ENCODE results near the gene MMAA.

MMAA gene

DNA sequence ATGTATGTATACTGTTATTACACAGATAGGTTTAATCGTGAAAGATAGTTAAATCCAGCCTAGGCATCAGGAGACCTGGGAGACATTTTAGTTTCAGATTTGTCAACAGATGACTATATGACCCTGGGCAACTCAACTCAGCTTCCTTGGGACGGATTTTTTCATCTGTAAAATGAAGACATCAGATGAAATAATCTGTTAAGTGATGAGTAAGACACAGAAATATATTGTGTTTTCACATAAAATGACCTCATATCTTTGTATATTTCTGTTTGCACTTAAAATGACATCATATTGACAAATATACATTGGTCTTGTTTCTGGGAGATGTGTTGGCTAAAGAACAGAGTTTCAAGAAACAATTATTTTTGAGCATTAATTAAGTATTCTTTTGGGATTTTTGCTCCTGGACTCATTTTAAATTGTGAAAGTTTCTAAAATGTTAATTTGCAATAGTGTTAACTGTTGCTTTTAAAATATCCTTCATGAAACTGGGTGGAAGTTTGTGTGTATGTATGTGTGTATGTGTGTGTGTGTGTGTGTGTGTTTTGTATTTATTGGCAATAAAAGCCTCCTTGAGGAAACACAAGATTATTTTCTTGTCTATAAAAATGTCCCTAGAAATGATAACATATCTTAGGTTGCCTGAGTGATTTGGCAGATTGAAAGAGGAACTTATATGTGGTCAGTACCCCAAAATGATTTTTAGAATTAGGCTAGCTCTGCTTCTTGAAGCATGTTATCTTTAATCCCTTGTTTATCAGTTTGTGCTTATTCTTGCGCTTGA lies 29.1 kb upstream of the MMAA start:
- no peaks in the 10 kb centered on the region for H3K4me1 ChIP-seq (ENCODE audit: control insufficient read depth in 1 of 2, insufficient read depth in 1 of 2, low read depth in 1 of 2, low read length in 1 of 2)
- no peaks in the 10 kb centered on the region for H3K36me3 ChIP-seq
- H3K27ac ChIP-seq: no peak overlapping the region
- no peak overlapping the region for H3K4me3 ChIP-seq (ENCODE audit: low read depth in 1 of 2, low read length in 1 of 2)
- no peaks in the 10 kb centered on the region for H3K27me3 ChIP-seq
- no peaks in the 10 kb centered on the region for H3K9me3 ChIP-seq
- TF ChIP-seq, protein P1, sequence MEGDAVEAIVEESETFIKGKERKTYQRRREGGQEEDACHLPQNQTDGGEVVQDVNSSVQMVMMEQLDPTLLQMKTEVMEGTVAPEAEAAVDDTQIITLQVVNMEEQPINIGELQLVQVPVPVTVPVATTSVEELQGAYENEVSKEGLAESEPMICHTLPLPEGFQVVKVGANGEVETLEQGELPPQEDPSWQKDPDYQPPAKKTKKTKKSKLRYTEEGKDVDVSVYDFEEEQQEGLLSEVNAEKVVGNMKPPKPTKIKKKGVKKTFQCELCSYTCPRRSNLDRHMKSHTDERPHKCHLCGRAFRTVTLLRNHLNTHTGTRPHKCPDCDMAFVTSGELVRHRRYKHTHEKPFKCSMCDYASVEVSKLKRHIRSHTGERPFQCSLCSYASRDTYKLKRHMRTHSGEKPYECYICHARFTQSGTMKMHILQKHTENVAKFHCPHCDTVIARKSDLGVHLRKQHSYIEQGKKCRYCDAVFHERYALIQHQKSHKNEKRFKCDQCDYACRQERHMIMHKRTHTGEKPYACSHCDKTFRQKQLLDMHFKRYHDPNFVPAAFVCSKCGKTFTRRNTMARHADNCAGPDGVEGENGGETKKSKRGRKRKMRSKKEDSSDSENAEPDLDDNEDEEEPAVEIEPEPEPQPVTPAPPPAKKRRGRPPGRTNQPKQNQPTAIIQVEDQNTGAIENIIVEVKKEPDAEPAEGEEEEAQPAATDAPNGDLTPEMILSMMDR (IDR thresholded peaks at IDR 0.05): no peak

- no peaks in the 10 kb centered on the region for H3K36me3 ChIP-seq
- no peak overlapping the region for H3K27ac ChIP-seq
- TF ChIP-seq, protein P1 (IDR thresholded peaks at IDR 0.05): no peak
- no peaks in the 10 kb centered on the region for H3K9me3 ChIP-seq
- H3K4me3 ChIP-seq (ENCODE audit: low read depth in 1 of 2, low read length in 1 of 2): no peak overlapping the region
- no peaks in the 10 kb centered on the region for H3K27me3 ChIP-seq
- H3K4me1 ChIP-seq (ENCODE audit: control insufficient read depth in 1 of 2, insufficient read depth in 1 of 2, low read depth in 1 of 2, low read length in 1 of 2): no peaks in the 10 kb centered on the region
Observed at GRCh38 chr4:145602129-145602760, 16.9 kb upstream of the MMAA start.

DNA sequence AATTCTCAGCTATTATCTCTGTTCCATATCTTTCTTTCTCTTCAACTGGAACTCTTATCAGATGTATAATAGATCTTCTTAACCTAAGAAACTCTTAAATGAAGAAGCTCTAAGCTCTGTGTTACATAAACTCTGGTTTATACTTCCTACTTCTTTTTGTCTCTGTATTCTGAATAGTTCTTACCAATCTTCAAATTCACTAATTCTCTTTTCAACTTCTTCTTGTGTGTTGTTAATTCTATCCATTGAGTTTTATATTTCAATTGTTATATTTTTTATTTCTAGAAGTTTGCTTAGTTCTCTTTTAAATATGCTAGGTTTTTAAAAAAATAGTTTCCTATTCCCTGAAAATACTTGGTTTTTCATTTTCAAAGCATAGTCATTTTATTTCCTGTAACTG lies 13.2 kb upstream of the MMAA start:
- H3K9me3 ChIP-seq: no peaks in the 10 kb centered on the region
- H3K27me3 ChIP-seq: no peaks in the 10 kb centered on the region
- no peak overlapping the region for H3K4me3 ChIP-seq (ENCODE audit: low read depth in 1 of 2, low read length in 1 of 2)
- no peaks in the 10 kb centered on the region for H3K4me1 ChIP-seq (ENCODE audit: control insufficient read depth in 1 of 2, insufficient read depth in 1 of 2, low read depth in 1 of 2, low read length in 1 of 2)
- TF ChIP-seq, protein P1 (IDR thresholded peaks at IDR 0.05): no peak
- no peak overlapping the region for H3K27ac ChIP-seq
- no peaks in the 10 kb centered on the region for H3K36me3 ChIP-seq

GRCh38 chr4:145609481-145610427 lies 9.4 kb upstream of the MMAA start:
- H3K4me3 ChIP-seq (ENCODE audit: low read depth in 1 of 2, low read length in 1 of 2): no peak overlapping the region
- TF ChIP-seq, protein P1 (IDR thresholded peaks at IDR 0.05): no peak
- no peak overlapping the region for H3K27ac ChIP-seq
- H3K27me3 ChIP-seq: no peaks in the 10 kb centered on the region
- H3K9me3 ChIP-seq: no peaks in the 10 kb centered on the region
- H3K36me3 ChIP-seq: no peaks in the 10 kb centered on the region
- peaks cover 0 to 6% of the 10 kb centered on the region in 2 experiments for H3K4me1 ChIP-seq (ENCODE audit: control insufficient read depth in 1 of 2, insufficient read depth in 1 of 2, low read depth in 1 of 2, low read length in 1 of 2)

DNA sequence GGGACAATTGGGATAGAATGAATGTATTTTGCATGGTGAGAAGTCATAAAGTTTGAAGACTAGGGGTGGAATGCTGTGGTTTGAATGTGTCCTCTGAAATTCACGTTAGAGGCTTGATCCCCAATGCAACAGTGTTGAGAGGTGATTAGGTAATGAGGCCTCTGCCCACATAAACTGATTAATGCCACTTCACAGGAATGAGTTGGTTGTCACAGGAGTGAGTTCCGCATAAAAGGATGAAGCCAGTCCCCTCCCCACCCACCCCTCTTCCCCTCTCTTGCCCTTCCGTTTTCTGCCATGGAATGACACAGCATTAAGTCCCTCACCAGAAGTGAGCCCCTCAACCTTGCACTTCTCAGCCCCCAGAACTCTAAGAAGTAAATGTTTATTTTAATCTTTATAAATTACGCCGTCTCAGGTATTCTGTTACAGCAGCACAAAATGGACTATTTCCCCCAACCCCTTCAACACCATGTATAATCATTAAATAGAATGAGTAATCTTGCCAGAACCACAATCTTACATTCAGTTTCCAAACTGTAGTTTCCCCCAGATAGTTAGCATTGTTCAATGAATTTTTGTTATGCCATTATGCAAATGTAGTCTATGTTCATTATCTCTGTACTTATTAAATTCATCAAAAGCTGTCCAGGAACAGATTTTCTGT lies 5.5 kb upstream of the MMAA start:
- TF ChIP-seq, protein P1 (IDR thresholded peaks at IDR 0.05): no peak
- no peaks in the 10 kb centered on the region for H3K27me3 ChIP-seq
- H3K4me3 ChIP-seq (ENCODE audit: low read depth in 1 of 2, low read length in 1 of 2): no peak overlapping the region
- H3K4me1 ChIP-seq (ENCODE audit: control insufficient read depth in 1 of 2, insufficient read depth in 1 of 2, low read depth in 1 of 2, low read length in 1 of 2): peaks cover 5 to 12% of the 10 kb centered on the region in 2 experiments
- no peaks in the 10 kb centered on the region for H3K9me3 ChIP-seq
- no peak overlapping the region for H3K27ac ChIP-seq
- H3K36me3 ChIP-seq: no peaks in the 10 kb centered on the region

Data from neutrophil (primary cell).